T-helper 1 cell (primary cell): ENCODE measurements around the gene BCAS1.

Source experiments
- DNase-seq, 5 donors: peaks; one replicate each; pipeline ENCODE4 v3.0.0-alpha.2; 2012 to 2020
- total RNA-seq, 4 donors: gene quantifications; one replicate each; lab custom pipeline; 2026; lab: John Stamatoyannopoulos, UW

BCAS1 gene, protein sequence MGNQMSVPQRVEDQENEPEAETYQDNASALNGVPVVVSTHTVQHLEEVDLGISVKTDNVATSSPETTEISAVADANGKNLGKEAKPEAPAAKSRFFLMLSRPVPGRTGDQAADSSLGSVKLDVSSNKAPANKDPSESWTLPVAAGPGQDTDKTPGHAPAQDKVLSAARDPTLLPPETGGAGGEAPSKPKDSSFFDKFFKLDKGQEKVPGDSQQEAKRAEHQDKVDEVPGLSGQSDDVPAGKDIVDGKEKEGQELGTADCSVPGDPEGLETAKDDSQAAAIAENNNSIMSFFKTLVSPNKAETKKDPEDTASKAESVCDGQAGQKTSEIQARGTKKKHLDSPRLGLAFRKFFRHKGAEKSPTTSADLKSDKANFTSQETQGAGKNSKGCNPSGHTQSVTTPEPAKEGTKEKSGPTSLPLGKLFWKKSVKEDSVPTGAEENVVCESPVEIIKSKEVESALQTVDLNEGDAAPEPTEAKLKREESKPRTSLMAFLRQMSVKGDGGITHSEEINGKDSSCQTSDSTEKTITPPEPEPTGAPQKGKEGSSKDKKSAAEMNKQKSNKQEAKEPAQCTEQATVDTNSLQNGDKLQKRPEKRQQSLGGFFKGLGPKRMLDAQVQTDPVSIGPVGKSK
- total RNA-seq, result 0 to 0.69 (median 0.14) reads per million in 4 donors

DNA sequence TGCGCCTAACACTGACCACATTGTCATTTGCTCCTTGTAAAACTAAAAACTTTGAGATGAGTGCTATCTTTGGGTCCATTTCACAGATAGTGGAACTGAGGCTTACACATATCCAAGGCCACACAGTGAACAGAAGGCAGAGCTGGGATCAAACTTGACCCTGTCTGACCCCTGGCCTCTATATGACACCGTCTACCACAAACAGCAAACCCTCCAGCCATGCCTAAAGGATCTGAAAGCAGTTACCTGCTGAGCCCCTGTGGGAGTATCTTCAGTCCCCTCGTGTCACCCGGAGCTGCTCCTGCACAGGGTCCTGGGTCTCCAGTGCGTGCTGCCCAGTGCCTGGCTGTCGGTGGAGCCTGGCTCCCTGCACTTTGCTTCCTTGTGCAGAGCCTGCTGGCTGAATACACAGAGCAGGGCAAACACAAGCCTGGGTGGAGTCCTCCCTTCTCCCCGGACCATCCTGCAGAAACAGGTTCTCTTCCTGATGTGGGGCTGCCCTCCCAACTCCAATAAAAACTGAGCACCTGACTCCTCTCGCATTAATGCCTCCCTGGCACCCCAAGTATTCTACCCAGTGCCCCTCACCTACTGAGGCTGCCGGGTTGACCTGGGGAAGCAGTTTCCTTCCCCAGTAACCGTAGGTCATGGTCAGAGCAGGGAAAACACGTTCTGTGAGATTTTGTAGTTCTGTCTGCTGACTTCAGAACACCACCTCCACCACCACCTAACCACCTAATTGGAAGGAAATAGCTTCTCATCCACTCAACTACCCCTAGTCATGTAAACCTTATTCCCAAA is at the start of gene BCAS1:
BCAS1 (minus strand) TSS at position 408 of the 801 bp plus-strand sequence. CDS start 11,876 bp downstream, outside the sequence.
- DNase-seq, result no peak

DNA sequence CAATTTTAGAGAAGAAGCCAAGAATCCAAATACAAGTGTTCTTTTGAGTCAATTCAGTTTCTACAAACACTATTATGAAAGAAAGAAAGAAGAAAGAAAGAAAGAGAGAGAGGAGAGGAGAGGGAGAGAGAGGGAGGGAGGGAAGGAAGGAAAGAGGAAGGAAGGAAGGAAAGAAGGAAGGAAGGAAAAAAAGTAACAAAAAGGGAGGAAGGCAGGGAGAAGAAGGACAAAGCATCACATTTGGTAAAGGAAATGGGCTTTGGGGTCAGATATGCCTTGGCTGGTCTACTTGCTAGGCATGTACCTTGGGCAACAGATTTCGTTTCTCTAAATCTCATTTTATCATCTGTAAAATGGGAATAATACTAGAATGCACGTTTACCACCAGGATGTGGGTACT is 49.4 kb upstream of the BCAS1 start:
- DNase-seq, result no peak

DNA sequence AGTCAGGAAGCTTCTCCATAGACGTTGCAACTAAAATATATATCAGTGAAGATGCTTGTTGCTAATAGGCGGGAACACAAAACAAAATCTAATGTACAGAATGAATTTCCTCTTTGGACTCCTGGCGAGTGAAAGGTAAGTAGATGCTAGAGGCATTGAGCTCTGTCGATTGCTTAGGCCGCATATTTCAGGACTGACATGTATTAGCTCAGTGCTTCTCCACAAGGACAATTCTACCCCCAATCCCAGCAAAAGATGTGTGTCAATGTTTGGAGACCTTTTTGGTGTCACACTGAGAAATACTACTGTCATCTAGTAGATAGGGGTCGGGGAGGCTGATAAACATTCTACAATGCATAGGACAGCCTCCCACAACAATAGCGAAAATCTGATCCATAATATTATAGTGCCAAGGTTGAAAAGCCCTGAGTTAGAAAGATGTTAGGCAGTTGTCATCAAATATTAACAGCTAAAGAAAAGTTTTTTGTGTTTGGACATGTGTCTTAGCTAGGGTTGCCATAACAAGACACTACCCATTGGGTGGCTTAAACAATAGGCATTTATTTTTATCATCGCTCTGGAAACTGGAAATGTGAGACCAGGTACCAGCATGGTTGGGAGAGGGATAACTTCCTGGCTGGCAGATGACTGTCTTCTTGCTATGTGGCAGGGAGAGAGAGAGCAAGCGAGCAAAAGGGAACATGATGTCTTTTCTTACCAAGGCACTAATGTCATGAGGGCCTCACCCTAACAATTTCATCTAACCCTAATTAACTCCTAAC is 48.0 kb upstream of the BCAS1 start:
- no peak for DNase-seq

DNA sequence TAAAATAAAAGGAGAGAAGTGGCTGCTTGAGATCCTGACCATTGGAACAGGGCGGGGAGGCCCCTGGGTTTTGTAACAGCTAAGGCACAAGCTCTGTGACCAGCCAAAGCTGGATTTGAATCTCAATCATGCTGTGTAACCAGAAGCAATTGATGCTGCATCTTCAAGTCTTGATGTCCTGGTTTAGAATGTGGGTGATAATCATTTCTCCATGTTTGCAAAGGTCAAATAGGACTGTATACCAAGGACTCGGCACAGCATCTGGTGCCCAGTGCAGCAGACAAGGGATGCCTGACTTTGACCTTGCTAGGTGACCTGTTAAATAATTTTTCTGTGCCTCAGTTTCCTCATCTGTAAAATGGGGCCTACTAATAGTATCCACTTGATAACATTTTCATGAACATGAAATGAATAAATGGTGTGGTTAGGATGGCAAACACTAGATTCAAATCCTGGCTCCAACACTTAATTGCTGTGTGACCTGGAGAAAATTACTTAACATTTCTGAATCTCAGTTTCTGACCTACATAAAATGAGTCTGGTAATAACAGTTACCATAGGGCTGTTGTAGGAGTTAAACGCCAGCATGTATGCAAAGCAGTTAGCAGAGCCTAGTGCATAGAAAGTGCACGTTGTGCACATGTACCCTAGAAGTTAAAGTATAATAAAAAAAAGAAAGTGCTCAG is 46.3 kb upstream of the BCAS1 start:
- DNase-seq, result no peak

DNA sequence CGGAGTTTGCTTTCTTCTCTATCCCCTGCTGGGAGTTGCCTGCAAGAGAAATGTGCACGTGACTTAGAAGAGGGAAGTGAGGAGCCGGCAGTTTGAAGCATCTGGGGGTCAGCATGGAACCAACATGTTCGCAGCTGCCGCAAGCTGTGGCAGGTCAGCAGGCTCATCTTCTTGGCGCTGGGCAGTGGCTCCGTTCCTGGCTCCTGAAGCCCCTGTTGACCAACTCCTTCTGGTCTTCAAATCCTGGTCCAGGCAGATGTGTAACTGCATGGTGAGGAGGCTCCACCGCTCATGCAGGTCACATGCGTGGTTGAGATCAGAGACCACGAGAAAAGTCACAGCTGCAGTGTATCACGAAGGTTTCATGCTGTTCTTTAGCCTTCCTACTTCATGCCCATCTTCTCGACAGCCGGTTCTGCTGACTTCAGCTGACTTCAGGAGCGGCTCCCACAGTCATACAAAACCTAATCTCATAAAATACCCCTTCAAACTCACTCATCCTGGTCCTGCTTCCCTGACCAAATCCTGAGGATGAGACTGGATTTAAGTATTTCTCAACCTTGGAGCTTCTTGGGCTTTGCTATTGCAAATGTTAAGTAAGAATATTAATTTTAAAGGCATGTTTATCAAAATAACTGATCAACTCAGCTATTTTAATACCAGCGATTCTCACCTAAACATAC is 44.9 kb upstream of the BCAS1 start:
- DNase-seq, result no peak

DNA sequence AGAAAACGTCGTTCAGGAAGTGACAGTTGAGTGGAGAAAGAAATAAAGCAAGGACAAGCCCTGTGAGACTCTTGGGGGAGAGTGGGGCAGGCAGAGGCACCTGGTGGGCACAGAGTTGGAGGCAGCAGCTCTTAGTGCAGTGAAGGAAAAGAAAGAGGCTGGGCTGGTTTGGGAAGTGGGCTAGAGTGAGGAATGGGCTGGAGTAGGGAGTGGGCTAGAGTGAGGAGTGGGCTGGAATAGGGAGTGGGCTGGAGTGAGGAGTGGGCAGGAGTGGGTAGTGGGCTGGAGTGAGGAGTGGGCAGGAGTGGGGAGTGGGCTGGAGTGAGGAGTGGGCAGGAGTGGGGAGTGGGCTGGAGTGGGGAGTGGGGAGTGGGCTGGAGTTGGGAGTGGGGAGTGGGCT is 43.7 kb upstream of the BCAS1 start:
- no peak for DNase-seq

DNA sequence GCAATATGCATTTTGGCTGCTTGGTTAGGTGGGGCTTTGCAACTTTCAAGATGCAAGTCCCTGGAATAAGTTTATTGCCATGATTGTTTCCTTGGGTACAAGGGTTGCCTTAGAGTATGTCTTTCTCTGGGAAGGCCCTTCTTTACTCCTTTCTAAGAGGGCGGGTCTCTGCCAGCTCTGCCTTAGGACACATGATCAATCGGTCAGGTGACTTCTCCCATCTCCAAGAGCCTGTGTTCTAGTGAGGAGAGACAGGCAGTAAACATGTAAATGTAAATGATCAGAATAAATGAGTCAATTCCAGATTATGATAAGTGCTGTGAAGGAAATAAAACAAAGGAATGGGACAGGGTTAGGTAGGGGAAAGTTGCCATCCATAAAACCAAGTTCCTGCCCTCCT is 43.2 kb upstream of the BCAS1 start:
- no peak for DNase-seq

DNA sequence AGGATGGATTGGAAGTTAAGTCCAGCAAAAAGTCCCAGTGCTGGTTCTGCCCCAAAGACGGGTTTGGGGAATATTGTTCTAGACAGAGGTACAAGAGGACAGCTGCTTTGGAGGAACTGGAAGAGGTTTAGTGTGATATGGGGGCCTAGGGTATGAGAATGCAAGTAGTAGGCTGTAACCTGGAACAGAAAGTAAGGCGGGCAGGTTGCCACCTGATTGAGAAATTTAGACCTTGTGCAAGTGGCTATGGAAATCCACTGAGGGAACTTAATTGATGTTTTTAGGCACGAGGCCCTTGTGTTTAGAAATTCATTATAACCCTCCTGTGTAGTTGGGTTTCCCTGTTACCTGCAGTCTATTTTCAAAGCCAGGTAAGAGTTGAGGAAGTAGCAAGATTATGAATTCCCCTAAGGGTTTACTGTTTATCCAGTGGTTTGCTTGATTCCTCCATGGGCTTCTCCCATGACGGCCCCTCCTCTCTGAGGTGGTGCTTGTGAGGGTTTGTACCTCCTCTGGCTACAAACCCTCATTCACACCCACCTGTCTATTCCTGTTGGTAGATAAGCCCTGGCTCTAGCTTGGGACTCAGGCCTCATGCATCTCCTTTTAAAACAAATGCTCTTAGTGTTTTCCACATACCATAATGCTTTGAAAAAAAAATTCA is 42.0 kb upstream of the BCAS1 start:
- no peak for DNase-seq

DNA sequence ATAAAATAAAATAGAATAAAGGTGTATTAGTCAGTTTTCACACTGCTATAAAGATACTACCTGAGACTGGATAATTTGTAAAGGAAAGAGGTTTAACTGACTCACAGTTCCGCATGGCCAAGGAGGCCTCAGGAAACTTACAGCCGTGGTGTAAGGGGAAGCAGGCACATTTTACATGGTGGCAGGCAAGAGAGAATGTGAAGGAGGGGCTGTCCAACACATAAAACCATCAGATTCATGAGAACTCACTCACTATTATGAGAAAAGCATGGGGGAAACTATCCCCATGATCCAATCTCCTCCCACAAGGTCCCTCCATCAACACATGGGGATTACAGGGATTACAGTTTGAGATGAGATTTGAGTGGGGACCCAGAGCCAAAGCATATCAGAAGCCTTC is 41.1 kb upstream of the BCAS1 start:
- DNase-seq, result no peak

DNA sequence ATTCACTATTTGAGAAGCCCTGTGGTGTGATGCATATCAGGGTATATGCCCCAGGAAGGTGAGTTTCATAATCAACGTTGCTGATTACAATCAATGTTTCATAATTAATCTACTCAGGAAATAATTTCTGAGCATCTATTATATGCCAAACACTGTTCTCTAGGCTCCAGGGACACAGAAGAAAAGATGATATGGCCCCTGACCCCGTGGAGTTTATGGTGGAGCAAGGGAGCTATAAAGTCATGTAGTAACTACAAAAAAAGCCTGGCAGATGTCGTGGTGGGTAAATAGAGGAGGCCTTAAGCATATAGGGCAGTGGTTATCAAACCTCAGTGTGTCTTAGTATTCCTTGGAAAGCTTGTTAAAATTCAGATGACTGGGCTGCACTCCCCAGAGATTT is 40.1 kb upstream of the BCAS1 start:
- no peak for DNase-seq

DNA sequence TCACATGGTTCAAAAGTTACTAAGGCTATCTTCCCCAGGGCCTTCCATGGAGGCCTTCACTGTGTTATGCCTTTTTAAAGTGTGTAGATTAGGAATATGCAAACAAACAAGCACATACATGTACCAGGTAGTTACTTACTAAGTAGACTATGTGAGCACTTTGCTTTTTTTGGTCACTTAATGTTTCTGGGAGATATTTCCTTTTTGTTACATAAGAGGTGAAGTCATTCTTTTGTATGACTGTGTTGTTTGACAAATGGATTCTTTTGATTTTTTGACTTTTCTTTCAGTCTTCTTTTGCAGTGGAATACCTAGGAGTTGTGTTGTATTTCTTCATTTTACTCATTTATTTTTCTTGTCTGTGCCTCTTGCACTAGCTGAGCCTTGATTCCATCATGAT is 39.6 kb upstream of the BCAS1 start:
- DNase-seq, result no peak

DNA sequence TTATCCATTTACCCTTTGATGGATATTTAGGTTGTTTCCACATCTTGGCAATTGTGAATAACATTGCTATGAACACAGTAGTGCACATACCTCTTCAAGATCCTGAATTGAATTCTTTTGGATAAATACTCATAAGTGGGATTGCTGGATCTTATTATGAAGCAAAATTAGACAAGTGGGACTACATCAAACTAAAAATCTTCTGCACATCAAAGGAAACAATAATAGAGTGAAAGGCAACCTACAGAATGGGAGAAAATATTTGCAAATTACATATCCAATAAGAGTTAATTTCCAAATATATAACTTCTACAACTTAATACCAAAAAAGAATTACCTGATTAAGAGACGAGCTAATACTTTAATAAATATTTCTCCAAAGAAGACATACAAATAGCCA is 38.4 kb upstream of the BCAS1 start:
- no peak for DNase-seq

DNA sequence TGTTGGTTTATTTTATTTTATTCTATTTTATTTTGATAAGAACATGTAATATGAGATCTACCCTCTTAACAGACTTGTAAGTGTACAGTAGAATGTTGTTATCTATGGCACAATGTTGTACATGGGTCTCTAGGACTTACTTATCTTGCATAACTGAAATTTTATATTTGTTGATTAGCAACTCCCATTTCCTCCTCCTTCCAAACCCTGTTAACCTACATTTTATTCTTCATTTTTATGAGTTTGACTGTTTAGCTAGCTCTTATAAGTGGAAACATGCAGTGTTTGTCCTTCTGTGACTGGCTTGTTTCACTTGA is 37.9 kb upstream of the BCAS1 start:
- no peak for DNase-seq

DNA sequence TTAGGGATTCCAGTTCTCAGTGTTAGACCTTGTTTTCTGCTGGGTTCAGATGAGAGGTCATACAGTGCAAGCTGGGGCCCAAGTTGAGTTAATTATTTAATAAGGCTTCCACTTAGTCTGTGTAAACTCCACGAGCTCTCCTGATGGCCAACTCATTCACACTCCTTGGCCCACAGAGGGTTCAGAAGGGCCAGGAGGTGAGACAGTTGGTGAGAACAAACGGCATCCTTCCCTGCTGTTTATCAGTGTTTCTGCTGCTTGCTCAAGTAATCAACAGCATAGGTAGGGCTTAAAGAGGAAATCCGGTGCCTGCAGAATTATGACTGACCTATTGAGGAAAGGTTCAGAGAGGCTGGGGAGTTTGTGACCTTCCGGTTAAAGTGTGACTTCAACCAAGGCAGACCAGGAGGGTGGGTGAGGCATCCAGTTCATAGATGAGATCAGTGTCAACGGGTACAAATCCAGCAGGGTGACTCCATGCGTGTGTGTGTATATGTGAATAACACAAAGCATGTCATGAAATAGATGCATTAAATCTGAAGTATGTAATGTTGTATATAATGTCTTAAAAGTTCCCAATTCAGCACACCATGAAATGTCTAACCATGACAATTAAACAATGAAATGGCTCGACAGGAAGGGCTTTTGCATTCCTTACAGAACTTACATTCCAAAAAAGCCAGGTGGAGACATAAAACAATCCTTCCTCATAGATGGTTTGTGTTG is 37.4 kb upstream of the BCAS1 start:
- no peak for DNase-seq

DNA sequence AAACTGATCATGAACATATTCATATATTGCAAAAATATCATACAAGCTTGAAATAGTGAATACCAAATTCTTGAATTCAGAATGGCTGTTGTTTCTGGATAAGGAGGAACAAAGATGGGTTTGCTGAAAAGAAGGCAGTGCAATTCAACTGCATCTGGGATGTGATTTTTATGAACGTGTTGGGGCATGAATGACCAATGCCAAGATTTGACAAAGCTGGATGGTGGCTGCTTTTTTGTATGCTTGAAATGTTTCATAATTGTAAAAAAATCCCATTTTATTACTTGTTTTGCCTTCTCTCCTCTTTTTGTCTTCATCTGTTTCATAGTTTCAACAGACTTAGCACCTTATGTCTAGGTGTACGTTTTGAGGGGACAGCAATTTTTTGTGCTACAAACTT is 36.8 kb upstream of the BCAS1 start:
- no peak for DNase-seq

DNA sequence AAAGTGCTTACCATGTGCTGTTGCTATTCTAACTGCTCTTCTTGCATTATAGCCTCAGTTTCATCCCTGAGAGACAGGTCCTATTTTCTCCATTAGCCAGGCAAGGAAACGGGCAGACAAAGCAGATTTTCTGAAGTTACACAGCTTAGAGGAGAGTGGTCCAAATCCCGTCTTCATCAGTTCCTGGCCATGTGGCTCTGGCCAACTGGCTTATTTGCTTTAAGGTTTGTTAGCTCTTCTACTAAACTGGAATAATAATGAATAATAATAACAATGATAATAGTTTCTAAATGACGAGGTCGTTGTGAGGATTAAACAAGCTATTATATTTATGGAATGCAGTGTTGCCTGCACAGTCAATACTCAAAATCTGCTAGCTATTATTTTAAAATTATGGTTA is 35.8 kb upstream of the BCAS1 start:
- DNase-seq, result no peak

DNA sequence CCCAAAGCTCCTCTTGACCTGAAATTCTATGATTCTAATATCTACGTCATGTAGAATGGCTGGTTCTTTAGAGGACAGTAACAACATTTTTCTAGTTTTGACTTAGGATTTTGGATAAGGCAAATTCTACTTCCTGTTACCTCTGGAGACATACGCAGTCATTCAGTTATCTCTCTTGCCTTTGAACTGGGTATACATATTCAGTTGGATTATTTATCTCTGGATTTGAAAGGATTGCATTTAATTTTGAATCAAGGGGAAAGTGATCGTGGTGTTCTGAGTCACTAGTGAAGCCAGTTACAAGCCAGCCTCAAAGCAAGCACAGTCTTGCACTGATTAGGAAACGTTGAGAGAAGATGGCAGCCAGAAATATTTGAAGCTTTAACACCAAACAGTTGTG is 35.3 kb upstream of the BCAS1 start:
- no peak for DNase-seq

DNA sequence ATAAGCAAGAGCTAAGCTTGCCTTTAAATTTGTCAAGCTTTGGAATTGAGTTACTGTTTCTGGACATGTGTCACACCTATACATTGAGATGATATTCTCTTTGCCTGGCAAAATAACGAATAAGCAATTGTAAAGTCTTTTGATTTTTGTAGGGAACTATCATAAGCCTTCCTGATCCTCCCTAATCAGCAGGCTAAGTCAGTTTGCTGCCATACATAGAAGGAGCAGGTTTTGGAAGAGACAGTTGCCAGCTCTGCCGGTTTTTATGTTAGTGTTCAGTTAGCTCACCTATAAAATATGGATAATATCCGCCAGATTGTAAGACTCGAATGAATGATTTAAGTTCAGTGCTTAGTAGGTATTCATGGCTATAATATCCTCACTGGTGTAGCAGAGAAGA is 34.4 kb upstream of the BCAS1 start:
- DNase-seq, result no peak

DNA sequence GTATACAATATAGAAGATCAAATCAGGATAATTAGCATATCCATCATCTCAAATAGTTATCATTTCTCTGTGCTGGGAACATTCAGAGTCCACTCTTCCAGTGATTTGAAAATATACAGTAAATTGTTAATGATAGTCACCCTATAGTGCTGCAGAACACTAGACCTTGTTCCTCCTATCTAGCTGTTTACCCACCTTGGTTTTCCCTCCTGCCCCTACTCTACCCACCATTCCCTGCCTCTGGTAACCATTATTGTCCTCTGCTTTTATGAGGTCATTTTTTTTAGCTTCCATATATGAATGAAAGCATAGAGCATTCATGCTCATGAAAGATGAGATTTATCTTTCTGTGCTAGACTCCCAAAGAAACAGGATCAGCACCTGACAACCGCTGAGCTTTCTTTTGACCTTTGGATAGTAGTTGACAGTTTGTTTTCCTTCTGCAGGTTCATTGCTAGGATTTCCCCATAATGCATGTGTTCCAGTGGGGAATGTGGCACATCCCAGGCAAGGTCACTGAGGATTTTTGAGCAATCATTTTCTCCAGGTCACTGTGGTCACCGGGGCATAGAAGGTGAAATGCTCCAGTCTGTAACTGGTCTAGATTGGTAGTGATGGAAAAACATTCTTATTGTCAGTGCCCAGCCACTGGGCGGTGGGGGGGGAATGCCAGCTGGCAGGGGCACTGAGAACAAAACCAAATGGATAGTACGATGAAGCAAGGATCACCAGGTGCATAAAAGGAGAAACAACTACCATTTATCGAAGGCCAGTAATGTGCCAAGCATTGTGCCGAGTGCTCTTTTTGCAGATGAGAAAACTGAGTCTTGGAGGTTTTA is 33.6 kb upstream of the BCAS1 start:
- DNase-seq, result no peak
